ENCODE results near the gene MED19. TPM values are rescaled to one million over a fixed set of nuclear protein-coding genes. Genes with fewer than 3 reads are reported as not detected.

Gene MED19
- total RNA-seq, 1 donor from 2014 or later, result 18.5 TPM

GRCh38 chr11:57680552-57680874 lies 31.5 kb downstream of the MED19 start:
- peaks cover 29% of the 10 kb centered on the region for H3K36me3 Mint-ChIP-seq (ENCODE audit: unreplicated experiment)
- TF ChIP-seq, protein P1, sequence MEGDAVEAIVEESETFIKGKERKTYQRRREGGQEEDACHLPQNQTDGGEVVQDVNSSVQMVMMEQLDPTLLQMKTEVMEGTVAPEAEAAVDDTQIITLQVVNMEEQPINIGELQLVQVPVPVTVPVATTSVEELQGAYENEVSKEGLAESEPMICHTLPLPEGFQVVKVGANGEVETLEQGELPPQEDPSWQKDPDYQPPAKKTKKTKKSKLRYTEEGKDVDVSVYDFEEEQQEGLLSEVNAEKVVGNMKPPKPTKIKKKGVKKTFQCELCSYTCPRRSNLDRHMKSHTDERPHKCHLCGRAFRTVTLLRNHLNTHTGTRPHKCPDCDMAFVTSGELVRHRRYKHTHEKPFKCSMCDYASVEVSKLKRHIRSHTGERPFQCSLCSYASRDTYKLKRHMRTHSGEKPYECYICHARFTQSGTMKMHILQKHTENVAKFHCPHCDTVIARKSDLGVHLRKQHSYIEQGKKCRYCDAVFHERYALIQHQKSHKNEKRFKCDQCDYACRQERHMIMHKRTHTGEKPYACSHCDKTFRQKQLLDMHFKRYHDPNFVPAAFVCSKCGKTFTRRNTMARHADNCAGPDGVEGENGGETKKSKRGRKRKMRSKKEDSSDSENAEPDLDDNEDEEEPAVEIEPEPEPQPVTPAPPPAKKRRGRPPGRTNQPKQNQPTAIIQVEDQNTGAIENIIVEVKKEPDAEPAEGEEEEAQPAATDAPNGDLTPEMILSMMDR (IDR thresholded peaks at IDR 0.05), result no peak
- no peak overlapping the region for H3K27ac Mint-ChIP-seq (ENCODE audit: unreplicated experiment)
- no peaks in the 10 kb centered on the region for H3K9me3 Mint-ChIP-seq (ENCODE audit: unreplicated experiment)
- H3K4me3 Mint-ChIP-seq (ENCODE audit: unreplicated experiment), result no peak overlapping the region
- no peaks in the 10 kb centered on the region for H3K27me3 Mint-ChIP-seq (ENCODE audit: unreplicated experiment)
- H3K4me1 Mint-ChIP-seq (ENCODE audit: unreplicated experiment), result peaks cover 5% of the 10 kb centered on the region
- no peak for DNase-seq (ENCODE audit: extremely low spot score, unreplicated experiment)

GRCh38 chr11:57679396-57679795 lies 32.6 kb downstream of the MED19 start:
- H3K36me3 Mint-ChIP-seq (ENCODE audit: unreplicated experiment), result peaks cover 28% of the 10 kb centered on the region
- no peak overlapping the region for H3K4me3 Mint-ChIP-seq (ENCODE audit: unreplicated experiment)
- TF ChIP-seq, protein P1 (IDR thresholded peaks at IDR 0.05), result no peak
- H3K27me3 Mint-ChIP-seq (ENCODE audit: unreplicated experiment), result no peaks in the 10 kb centered on the region
- no peak for DNase-seq (ENCODE audit: extremely low spot score, unreplicated experiment)
- H3K27ac Mint-ChIP-seq (ENCODE audit: unreplicated experiment), result no peak overlapping the region
- no peaks in the 10 kb centered on the region for H3K9me3 Mint-ChIP-seq (ENCODE audit: unreplicated experiment)
- peaks cover 5% of the 10 kb centered on the region for H3K4me1 Mint-ChIP-seq (ENCODE audit: unreplicated experiment)

- TF ChIP-seq, protein P1 (IDR thresholded peaks at IDR 0.05), result no peak
- no peak for DNase-seq (ENCODE audit: extremely low spot score, unreplicated experiment)
- Mint-ChIP-seq H3K27me3 (ENCODE audit: unreplicated experiment) (no peaks in the 10 kb centered on the region), H3K4me1 (ENCODE audit: unreplicated experiment) (peaks cover 4% of the 10 kb centered on the region), H3K36me3 (ENCODE audit: unreplicated experiment) (peaks cover 28% of the 10 kb centered on the region), H3K9me3 (ENCODE audit: unreplicated experiment) (no peaks in the 10 kb centered on the region), H3K4me3 (ENCODE audit: unreplicated experiment) (no peak overlapping the region), H3K27ac (ENCODE audit: unreplicated experiment) (no peak overlapping the region)
Observed at GRCh38 chr11:57675176-57675941, 36.7 kb downstream of the MED19 start.

GRCh38 chr11:57674251-57674650 lies 37.8 kb downstream of the MED19 start:
- H3K36me3 Mint-ChIP-seq (ENCODE audit: unreplicated experiment), result peaks cover 28% of the 10 kb centered on the region
- no peak overlapping the region for H3K27ac Mint-ChIP-seq (ENCODE audit: unreplicated experiment)
- TF ChIP-seq, protein P1 (IDR thresholded peaks at IDR 0.05), result no peak
- no peaks in the 10 kb centered on the region for H3K9me3 Mint-ChIP-seq (ENCODE audit: unreplicated experiment)
- DNase-seq (ENCODE audit: extremely low spot score, unreplicated experiment), result no peak
- no peak overlapping the region for H3K4me3 Mint-ChIP-seq (ENCODE audit: unreplicated experiment)
- peaks cover 8% of the 10 kb centered on the region for H3K4me1 Mint-ChIP-seq (ENCODE audit: unreplicated experiment)
- H3K27me3 Mint-ChIP-seq (ENCODE audit: unreplicated experiment), result no peaks in the 10 kb centered on the region

DNA sequence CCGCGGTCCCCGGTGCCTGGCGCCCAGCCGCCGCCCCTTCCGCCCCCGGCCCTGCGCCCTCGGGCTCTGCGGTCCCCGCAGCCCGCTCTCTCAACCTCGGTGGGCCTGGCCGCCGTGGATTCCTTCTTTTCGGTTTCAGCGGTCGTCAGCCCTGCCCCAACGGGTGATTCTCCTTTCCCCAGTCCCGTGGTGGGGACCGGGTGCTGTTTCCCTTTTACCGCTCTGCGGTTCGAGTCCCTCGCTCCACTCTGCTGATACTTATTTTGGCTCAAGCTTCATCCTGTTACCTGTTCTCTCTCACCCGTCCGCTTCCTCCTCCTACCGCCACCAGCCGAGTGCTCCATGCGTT lies 43.6 kb downstream of the MED19 start:
- H3K4me1 Mint-ChIP-seq (ENCODE audit: unreplicated experiment), result peaks cover 24% of the 10 kb centered on the region
- H3K9me3 Mint-ChIP-seq (ENCODE audit: unreplicated experiment), result no peaks in the 10 kb centered on the region
- TF ChIP-seq, protein P1 (IDR thresholded peaks at IDR 0.05), result no peak
- H3K27me3 Mint-ChIP-seq (ENCODE audit: unreplicated experiment), result no peaks in the 10 kb centered on the region
- peak overlapping the region; percentile 98 for H3K4me3 Mint-ChIP-seq (ENCODE audit: unreplicated experiment)
- DNase-seq (ENCODE audit: extremely low spot score, unreplicated experiment), result no peak
- H3K36me3 Mint-ChIP-seq (ENCODE audit: unreplicated experiment), result peaks cover 11% of the 10 kb centered on the region
- peak overlapping the region; percentile 100 for H3K27ac Mint-ChIP-seq (ENCODE audit: unreplicated experiment)
